ENCODE results near the gene TRRAP.

Gene TRRAP

GRCh38 chr7:98903246-98903645, 24.9 kb downstream of the TRRAP start:
- no peak for DNase-seq

- DNase-seq: no peak
These were observed 29.2 kb downstream of the TRRAP start for GRCh38 chr7:98907570-98907969.

GRCh38 chr7:98908585-98908984, 30.3 kb downstream of the TRRAP start:
- no peak for DNase-seq

- no peak for DNase-seq
These were observed 31.2 kb downstream of the TRRAP start for GRCh38 chr7:98909487-98909886.

- DNase-seq: no peak
These were observed 32.1 kb downstream of the TRRAP start for GRCh38 chr7:98910427-98910826.

- DNase-seq: no peak
These were observed 33.6 kb downstream of the TRRAP start for GRCh38 chr7:98911916-98912315.

- DNase-seq: no peak
These were observed 34.7 kb downstream of the TRRAP start for GRCh38 chr7:98913026-98913425.

- no peak for DNase-seq
These were observed 35.3 kb downstream of the TRRAP start for GRCh38 chr7:98913612-98914011.

- DNase-seq: no peak
These were observed 39.0 kb downstream of the TRRAP start for GRCh38 chr7:98917331-98917730.

GRCh38 chr7:98921608-98922372, 43.5 kb downstream of the TRRAP start:
- DNase-seq: no peak

GRCh38 chr7:98922392-98923187, 44.3 kb downstream of the TRRAP start:
- DNase-seq: no peak

- DNase-seq: no peak
These were observed 45.2 kb downstream of the TRRAP start for GRCh38 chr7:98923512-98923911.

GRCh38 chr7:98927125-98927524, 48.8 kb downstream of the TRRAP start:
- no peak for DNase-seq

GRCh38 chr7:98930464-98930863, 52.1 kb downstream of the TRRAP start:
- DNase-seq: no peak

GRCh38 chr7:98930921-98931320, 52.6 kb downstream of the TRRAP start:
- no peak for DNase-seq

- DNase-seq: no peak
These were observed 55.0 kb downstream of the TRRAP start for GRCh38 chr7:98933321-98933720.

GRCh38 chr7:98934267-98934666, 55.9 kb downstream of the TRRAP start:
- no peak for DNase-seq

GRCh38 chr7:98935811-98936210, 57.5 kb downstream of the TRRAP start:
- no peak for DNase-seq

GRCh38 chr7:98943336-98943735, 65.0 kb downstream of the TRRAP start:
- no peak for DNase-seq

- no peak for DNase-seq
These were observed 66.1 kb downstream of the TRRAP start for GRCh38 chr7:98944386-98944785.

GRCh38 chr7:98945852-98946251, 67.5 kb downstream of the TRRAP start:
- DNase-seq: no peak

GRCh38 chr7:98946389-98946788, 68.1 kb downstream of the TRRAP start:
- DNase-seq: no peak

GRCh38 chr7:98949336-98950044, 71.2 kb downstream of the TRRAP start:
- DNase-seq: no peak

GRCh38 chr7:98955992-98956391, 77.7 kb downstream of the TRRAP start:
- DNase-seq: no peak
